ENCODE data around the gene ACACB.

The ACACB gene

DNA sequence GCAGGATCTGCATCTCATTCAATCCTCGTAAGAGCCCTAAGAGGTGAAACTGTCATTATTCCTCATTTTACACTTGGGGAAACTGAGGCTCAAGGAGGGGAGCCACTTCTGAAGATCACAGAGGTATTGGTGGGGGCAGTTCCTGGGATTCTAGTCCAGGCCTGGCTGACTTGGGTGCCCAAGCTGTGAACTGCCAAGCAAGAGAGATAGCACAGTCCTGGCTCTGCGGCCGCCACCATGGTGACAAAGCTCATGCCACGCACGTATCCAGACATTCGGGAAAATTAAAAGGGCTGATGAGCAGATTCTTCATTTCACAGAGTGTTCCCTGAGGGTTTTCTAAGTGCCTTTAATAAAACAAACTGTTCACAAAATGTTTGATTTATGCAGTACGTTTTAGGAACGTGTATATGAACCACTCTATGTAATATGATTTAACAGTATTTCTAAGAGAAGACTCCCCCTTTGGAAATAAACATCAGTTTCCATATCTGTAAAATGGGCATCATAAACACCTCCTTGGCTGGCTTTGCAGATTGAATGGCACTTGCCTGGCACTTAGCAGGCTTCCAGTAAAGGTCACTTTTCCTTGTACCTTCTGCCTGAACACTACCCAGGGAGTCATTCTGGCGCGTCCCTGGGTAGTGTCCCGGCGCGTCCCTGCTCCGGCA, 84.6 kb downstream of the ACACB start:
- no peak overlapping the region for H3K4me3 ChIP-seq (ENCODE audit: low read length)
- H3K4me1 ChIP-seq (ENCODE audit: insufficient read depth, low read length): no peaks in the 10 kb centered on the region
- H3K9me3 ChIP-seq (ENCODE audit: insufficient read depth, low read depth, low read length): no peaks in the 10 kb centered on the region
- H3K36me3 ChIP-seq (ENCODE audit: insufficient read depth, low read depth, low read length): peaks cover 29% of the 10 kb centered on the region
- H3K27ac ChIP-seq (ENCODE audit: low read length): no peak overlapping the region
- H3K27me3 ChIP-seq (ENCODE audit: insufficient read depth, low read length): no peaks in the 10 kb centered on the region
- no peak overlapping the region for H3K9ac ChIP-seq (ENCODE audit: low read depth, low read length)

DNA sequence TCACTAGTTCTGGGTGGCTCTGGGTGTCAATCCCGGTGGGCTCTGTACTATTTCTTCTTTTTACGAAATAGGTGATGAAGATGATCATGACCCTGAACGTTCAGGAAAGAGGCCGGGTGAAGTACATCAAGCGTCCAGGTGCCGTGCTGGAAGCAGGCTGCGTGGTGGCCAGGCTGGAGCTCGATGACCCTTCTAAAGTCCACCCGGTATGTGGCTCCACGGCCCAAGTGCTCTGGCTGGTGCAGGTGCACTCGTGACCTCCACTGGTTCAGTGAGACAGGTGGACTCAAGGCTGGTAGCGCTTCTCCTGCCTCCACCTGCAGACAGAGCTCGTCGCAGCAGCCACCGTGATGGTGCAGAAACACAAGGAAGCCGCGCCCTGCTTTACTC, 85.1 kb downstream of the ACACB start:
- H3K9ac ChIP-seq (ENCODE audit: low read depth, low read length): no peak overlapping the region
- H3K4me3 ChIP-seq (ENCODE audit: low read length): no peak overlapping the region
- H3K36me3 ChIP-seq (ENCODE audit: insufficient read depth, low read depth, low read length): peaks cover 24% of the 10 kb centered on the region
- no peaks in the 10 kb centered on the region for H3K27me3 ChIP-seq (ENCODE audit: insufficient read depth, low read length)
- no peaks in the 10 kb centered on the region for H3K4me1 ChIP-seq (ENCODE audit: insufficient read depth, low read length)
- H3K27ac ChIP-seq (ENCODE audit: low read length): no peak overlapping the region
- H3K9me3 ChIP-seq (ENCODE audit: insufficient read depth, low read depth, low read length): no peaks in the 10 kb centered on the region

DNA sequence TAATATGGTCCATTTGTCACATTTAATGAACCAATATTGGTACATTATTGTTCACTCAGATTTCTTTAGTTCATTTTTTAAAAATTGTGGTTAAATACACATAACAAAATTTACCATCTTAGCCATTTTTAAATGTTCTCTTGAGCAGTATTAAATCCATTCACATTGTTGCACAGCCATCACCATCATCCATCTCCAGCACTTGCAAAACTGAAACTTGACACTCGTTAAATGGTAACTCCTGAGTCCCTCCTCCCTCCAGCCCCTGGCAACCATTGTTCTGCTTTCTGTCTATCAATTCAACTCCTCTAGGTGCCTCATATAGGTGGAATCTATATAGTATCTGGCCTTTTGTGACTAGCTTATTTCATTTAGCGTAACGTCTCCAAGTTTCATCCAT, 86.4 kb downstream of the ACACB start:
- Histone ChIP-seq H3K27me3 (ENCODE audit: insufficient read depth, low read length) (no peaks in the 10 kb centered on the region), H3K36me3 (ENCODE audit: insufficient read depth, low read depth, low read length) (peaks cover 29% of the 10 kb centered on the region; the same call in 1 of the 2 replicates), H3K4me3 (ENCODE audit: low read length) (no peak overlapping the region), H3K4me1 (ENCODE audit: insufficient read depth, low read length) (no peaks in the 10 kb centered on the region), H3K9me3 (ENCODE audit: insufficient read depth, low read depth, low read length) (no peaks in the 10 kb centered on the region), H3K27ac (ENCODE audit: low read length) (no peak overlapping the region), H3K9ac (ENCODE audit: low read depth, low read length) (no peak overlapping the region)

DNA sequence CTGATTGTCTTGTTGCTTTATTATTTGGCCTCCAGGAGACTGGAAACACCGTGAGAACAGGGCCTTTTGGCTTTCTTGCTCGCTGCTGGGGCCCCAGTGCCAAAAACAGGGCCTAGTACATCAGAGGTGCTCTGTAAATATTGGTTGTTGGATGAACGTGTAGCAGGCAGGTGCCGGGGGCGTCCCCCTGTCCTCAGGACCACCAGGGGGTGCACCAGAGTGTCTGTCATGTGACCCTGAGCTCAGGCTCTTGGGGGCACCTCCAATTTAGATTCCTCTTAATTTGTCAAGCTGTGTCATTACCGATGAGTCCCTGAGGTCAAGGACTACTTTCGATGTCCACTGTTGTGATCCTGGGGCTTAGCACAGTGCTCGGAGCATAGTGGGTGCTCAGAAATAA, 87.1 kb downstream of the ACACB start:
- H3K4me1 ChIP-seq (ENCODE audit: insufficient read depth, low read length): no peaks in the 10 kb centered on the region
- H3K9me3 ChIP-seq (ENCODE audit: insufficient read depth, low read depth, low read length): no peaks in the 10 kb centered on the region
- no peak overlapping the region for H3K27ac ChIP-seq (ENCODE audit: low read length)
- no peak overlapping the region for H3K9ac ChIP-seq (ENCODE audit: low read depth, low read length)
- H3K4me3 ChIP-seq (ENCODE audit: low read length): no peak overlapping the region
- H3K36me3 ChIP-seq (ENCODE audit: insufficient read depth, low read depth, low read length): peaks cover 32% of the 10 kb centered on the region; the same call in 1 of the 2 replicates
- H3K27me3 ChIP-seq (ENCODE audit: insufficient read depth, low read length): no peaks in the 10 kb centered on the region

DNA sequence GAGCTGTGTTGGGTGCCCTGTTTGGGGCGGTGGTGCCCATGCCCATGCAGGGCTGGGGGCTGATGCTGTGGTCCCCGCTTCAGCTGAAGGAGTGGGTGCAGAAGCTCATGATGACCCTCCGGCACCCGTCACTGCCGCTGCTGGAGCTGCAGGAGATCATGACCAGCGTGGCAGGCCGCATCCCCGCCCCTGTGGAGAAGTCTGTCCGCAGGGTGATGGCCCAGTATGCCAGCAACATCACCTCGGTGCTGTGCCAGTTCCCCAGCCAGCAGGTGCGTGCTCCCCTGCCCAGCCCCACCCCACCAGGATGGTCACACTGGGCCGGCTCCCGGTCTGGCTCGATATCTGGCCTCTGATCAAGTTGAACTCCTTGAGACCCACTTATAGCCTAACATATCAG, 92.7 kb downstream of the ACACB start:
- H3K27ac ChIP-seq (ENCODE audit: low read length): no peak overlapping the region
- H3K36me3 ChIP-seq (ENCODE audit: insufficient read depth, low read depth, low read length): peaks cover 21% of the 10 kb centered on the region; the same call in 1 of the 2 replicates
- H3K27me3 ChIP-seq (ENCODE audit: insufficient read depth, low read length): no peaks in the 10 kb centered on the region
- no peaks in the 10 kb centered on the region for H3K4me1 ChIP-seq (ENCODE audit: insufficient read depth, low read length)
- no peaks in the 10 kb centered on the region for H3K9me3 ChIP-seq (ENCODE audit: insufficient read depth, low read depth, low read length)
- H3K9ac ChIP-seq (ENCODE audit: low read depth, low read length): no peak overlapping the region
- H3K4me3 ChIP-seq (ENCODE audit: low read length): no peak overlapping the region

DNA sequence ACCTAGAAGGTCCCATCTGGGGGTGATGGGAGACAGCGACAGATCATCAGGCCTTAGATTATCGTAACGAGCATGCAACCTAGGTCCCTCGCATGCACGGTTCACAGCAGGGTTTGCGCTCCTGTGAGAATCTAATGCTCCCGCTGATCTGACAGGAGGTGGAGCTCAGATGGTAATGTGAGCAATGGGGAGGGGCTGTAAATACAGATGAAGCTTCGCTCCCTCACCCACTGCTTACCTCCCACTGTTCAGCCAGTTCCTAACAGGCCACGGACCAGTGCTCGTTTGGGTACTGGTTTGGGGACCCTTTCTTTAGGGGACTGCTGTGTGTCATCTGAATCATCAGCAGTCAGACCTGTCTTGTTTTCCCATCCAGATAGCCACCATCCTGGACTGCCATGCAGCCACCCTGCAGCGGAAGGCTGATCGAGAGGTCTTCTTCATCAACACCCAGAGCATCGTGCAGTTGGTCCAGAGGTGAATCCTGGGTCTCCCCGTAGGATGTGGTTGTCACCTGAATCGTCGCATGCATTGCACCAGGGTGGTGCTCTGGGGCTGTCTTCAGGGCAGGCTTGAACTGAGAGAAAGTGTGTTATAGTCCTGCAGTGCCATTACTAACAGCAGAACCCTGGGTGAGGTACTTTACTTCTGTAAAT, 96.2 kb downstream of the ACACB start:
- Histone ChIP-seq H3K27ac (ENCODE audit: low read length) (no peak overlapping the region), H3K9me3 (ENCODE audit: insufficient read depth, low read depth, low read length) (no peaks in the 10 kb centered on the region), H3K4me3 (ENCODE audit: low read length) (no peak overlapping the region), H3K36me3 (ENCODE audit: insufficient read depth, low read depth, low read length) (peaks cover 21% of the 10 kb centered on the region), H3K9ac (ENCODE audit: low read depth, low read length) (no peak overlapping the region), H3K4me1 (ENCODE audit: insufficient read depth, low read length) (no peaks in the 10 kb centered on the region), H3K27me3 (ENCODE audit: insufficient read depth, low read length) (no peaks in the 10 kb centered on the region)

DNA sequence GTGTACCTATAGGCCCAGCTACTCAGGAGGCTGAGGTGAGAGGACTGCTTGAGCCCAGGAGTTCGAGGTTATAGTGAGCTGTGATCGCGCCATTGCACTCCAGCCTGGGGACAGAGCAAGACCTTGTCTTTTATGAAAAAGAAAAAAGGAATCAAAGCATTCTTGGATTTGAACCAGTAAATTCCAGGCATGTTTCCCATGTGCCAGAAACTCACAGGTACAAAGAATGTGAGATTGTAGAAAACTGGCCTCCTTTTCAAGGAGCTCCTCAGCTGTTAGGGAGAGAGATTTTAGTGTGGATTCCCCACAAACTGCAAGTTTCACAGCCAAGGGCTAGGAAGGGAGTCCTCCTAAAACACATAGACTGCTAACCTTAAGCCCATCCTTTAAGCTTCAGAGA, 97.7 kb downstream of the ACACB start:
- Histone ChIP-seq H3K9me3 (ENCODE audit: insufficient read depth, low read depth, low read length) (no peaks in the 10 kb centered on the region), H3K27me3 (ENCODE audit: insufficient read depth, low read length) (no peaks in the 10 kb centered on the region), H3K4me1 (ENCODE audit: insufficient read depth, low read length) (no peaks in the 10 kb centered on the region), H3K27ac (ENCODE audit: low read length) (no peak overlapping the region), H3K36me3 (ENCODE audit: insufficient read depth, low read depth, low read length) (peaks cover 13% of the 10 kb centered on the region), H3K9ac (ENCODE audit: low read depth, low read length) (no peak overlapping the region), H3K4me3 (ENCODE audit: low read length) (no peak overlapping the region)

DNA sequence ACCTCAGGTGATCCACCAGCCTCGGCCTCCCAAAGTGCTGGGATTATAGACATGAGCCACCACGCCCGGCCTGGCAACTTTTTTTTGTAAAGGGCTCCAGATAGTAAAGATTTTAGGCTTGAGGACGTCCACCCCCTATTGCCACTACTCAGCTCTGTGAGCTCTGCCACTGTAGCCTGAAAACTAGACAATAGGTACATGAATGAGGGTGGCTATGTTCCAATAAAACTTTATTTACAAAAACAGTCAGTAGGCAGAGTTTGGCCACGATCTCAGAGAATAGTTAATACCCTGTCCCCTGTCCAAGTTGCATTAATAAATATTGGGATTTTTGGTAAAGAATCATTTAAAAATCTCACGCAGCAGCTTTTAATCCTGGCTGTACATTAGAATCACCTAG, 102.6 kb downstream of the ACACB start:
- Histone ChIP-seq H3K27me3 (ENCODE audit: insufficient read depth, low read length) (no peaks in the 10 kb centered on the region), H3K4me1 (ENCODE audit: insufficient read depth, low read length) (no peaks in the 10 kb centered on the region), H3K9ac (ENCODE audit: low read depth, low read length) (no peak overlapping the region), H3K4me3 (ENCODE audit: low read length) (no peak overlapping the region), H3K36me3 (ENCODE audit: insufficient read depth, low read depth, low read length) (peaks cover 22% of the 10 kb centered on the region), H3K27ac (ENCODE audit: low read length) (no peak overlapping the region), H3K9me3 (ENCODE audit: insufficient read depth, low read depth, low read length) (no peaks in the 10 kb centered on the region)

DNA sequence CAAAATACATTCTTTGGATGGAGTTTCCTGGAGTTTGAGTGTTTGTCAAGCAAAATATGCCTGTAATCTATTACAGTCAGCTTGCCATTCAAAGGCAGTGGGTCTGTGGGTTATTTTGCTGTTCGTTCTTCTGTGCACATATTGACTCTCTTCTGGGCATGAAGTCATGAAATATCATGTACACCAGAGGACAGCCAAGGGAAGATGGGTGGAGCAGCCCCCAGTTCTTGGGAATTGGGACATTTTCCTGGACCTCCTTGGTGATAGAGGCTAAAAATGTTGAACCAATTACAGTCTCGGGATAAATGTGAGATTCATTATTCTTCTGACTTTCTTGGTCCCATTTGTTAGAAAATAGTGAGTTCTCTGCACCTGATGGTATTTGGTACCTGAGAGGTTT, 103.6 kb downstream of the ACACB start:
- peaks cover 18% of the 10 kb centered on the region for H3K36me3 ChIP-seq (ENCODE audit: insufficient read depth, low read depth, low read length)
- no peaks in the 10 kb centered on the region for H3K9me3 ChIP-seq (ENCODE audit: insufficient read depth, low read depth, low read length)
- H3K4me1 ChIP-seq (ENCODE audit: insufficient read depth, low read length): no peaks in the 10 kb centered on the region
- no peaks in the 10 kb centered on the region for H3K27me3 ChIP-seq (ENCODE audit: insufficient read depth, low read length)
- H3K9ac ChIP-seq (ENCODE audit: low read depth, low read length): no peak overlapping the region
- H3K27ac ChIP-seq (ENCODE audit: low read length): no peak overlapping the region
- H3K4me3 ChIP-seq (ENCODE audit: low read length): no peak overlapping the region

DNA sequence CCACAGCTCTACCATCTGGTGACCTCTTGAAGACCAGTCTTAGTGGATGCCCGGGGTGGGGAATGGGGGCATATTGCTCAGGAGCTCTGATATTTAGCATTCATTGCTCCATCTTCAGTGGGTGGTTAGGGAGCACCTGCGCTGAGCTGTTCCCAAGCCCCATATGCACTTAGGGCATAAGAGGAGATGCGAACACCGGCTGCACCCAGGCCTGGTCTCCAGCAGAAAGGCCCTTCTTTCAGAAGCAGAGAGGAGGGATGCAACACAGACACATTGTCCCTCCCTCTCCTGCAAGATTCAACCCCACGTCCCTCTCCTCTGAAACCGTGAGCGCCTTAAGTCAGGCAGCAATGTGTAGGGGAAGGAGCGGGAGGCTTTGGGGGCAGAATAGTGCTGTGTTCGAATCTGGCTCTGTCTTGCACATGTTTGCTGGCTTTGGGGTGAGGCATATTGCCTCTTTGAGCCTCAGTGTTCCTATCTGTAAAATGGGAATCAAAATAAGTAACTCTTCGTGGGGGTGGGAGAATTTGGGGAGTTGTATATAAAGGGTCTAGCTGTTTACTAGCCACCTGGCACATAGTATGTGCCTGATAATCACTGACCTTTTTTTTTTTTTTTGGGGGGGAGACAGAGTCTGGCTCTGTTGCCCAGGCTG, 105.0 kb downstream of the ACACB start:
- Histone ChIP-seq H3K27me3 (ENCODE audit: insufficient read depth, low read length) (no peaks in the 10 kb centered on the region), H3K4me3 (ENCODE audit: low read length) (no peak overlapping the region), H3K9me3 (ENCODE audit: insufficient read depth, low read depth, low read length) (no peaks in the 10 kb centered on the region), H3K9ac (ENCODE audit: low read depth, low read length) (no peak overlapping the region), H3K36me3 (ENCODE audit: insufficient read depth, low read depth, low read length) (peaks cover 18% of the 10 kb centered on the region), H3K4me1 (ENCODE audit: insufficient read depth, low read length) (no peaks in the 10 kb centered on the region), H3K27ac (ENCODE audit: low read length) (no peak overlapping the region)

DNA sequence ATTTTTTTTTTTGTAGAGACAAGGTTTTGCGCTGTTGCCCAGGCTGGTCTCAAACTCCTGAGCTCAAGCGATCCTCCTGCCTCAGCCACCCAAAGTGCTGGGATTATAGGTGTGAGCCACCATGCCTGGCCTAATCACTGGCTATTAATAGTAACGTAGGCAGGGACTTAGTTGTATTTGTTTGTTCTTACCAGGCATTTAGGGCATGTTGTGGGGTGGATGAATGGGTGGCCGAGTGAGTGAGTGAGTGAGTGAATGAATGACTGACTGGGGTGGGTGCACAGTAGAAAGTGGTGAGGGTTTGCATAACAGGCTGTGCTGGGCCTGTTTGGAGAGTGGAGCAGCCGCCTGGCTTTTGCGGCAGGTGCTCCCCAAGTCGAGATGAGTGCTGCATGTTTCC, 105.7 kb downstream of the ACACB start:
- Histone ChIP-seq H3K27ac (ENCODE audit: low read length) (no peak overlapping the region), H3K9me3 (ENCODE audit: insufficient read depth, low read depth, low read length) (no peaks in the 10 kb centered on the region), H3K4me3 (ENCODE audit: low read length) (no peak overlapping the region), H3K27me3 (ENCODE audit: insufficient read depth, low read length) (no peaks in the 10 kb centered on the region), H3K36me3 (ENCODE audit: insufficient read depth, low read depth, low read length) (peaks cover 18% of the 10 kb centered on the region), H3K9ac (ENCODE audit: low read depth, low read length) (no peak overlapping the region), H3K4me1 (ENCODE audit: insufficient read depth, low read length) (no peaks in the 10 kb centered on the region)

DNA sequence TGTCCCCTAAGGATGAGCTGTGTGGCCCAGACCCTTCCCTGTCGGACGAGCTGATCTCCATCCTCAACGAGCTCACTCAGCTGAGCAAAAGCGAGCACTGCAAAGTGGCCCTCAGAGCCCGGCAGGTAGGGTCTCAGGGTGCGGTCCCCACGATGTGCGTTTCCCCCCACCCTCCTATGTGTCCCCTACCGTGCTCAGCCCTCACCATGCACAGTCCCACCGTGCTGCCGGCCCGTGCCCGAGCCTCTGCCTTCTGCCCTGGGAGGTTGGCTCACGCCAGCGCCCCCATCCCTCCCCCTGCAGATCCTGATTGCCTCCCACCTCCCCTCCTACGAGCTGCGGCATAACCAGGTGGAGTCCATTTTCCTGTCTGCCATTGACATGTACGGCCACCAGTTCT, 106.1 kb downstream of the ACACB start:
- no peak overlapping the region for H3K9ac ChIP-seq (ENCODE audit: low read depth, low read length)
- H3K9me3 ChIP-seq (ENCODE audit: insufficient read depth, low read depth, low read length): no peaks in the 10 kb centered on the region
- H3K27ac ChIP-seq (ENCODE audit: low read length): no peak overlapping the region

More for the DNA sequence above, 106.1 kb downstream of the ACACB start:
- no peak overlapping the region for H3K4me3 ChIP-seq (ENCODE audit: low read length)
- H3K4me1 ChIP-seq (ENCODE audit: insufficient read depth, low read length): no peaks in the 10 kb centered on the region
- H3K27me3 ChIP-seq (ENCODE audit: insufficient read depth, low read length): no peaks in the 10 kb centered on the region
- peaks cover 18% of the 10 kb centered on the region for H3K36me3 ChIP-seq (ENCODE audit: insufficient read depth, low read depth, low read length)

Measured in iPS-20b (cell line).